Activated T-helper 17 cell treated with anti-CD3 and anti-CD28 coated beads, Interleukin-2, amount 50 U/mL, for 72 hours (primary cell): ENCODE results near the gene PLEKHA4. TPM values are rescaled to one million over a fixed set of nuclear protein-coding genes. Genes with fewer than 3 reads are reported as not detected.
A peak's percentile ranks its signal among the peaks of the same experiment; 100 is the strongest.
"Not testable (repeated sequence)": the region's sequence is repeated elsewhere in the genome, so short reads cannot be mapped to it uniquely, and the experiment has no call there.

Experiments used
- ATAC-seq: fragments of 150-1000 bp; cut with Tn5 transposase; replicated peaks from 2 replicates; pipeline ENCODE4 v1.10.0; 2021; ENCODE audit warnings: mild to moderate bottlenecking, moderate library complexity
- H3K27ac Mint-ChIP-seq: one replicate; pipeline ENCODE4 v1.8.0; 2022; ENCODE audit warnings: mixed read lengths
- H3K27me3 Mint-ChIP-seq: one replicate; pipeline ENCODE4 v1.8.0; 2022; ENCODE audit warnings: mixed read lengths
- H3K36me3 Mint-ChIP-seq: one replicate; pipeline ENCODE4 v1.8.0; 2022; ENCODE audit warnings: low read depth, mild to moderate bottlenecking, mixed read lengths
- H3K4me1 Mint-ChIP-seq: one replicate; pipeline ENCODE4 v1.8.0; 2022; ENCODE audit warnings: mixed read lengths
- H3K4me3 Mint-ChIP-seq: one replicate; pipeline ENCODE4 v1.8.0; 2022; ENCODE audit warnings: mild to moderate bottlenecking, mixed read lengths
- H3K9me3 Mint-ChIP-seq: one replicate; pipeline ENCODE4 v1.8.0; 2022; ENCODE audit warnings: mixed read lengths
- total RNA-seq, 2 donors: library from RNA; stranded (reverse); gene quantifications; one replicate each; pipeline ENCODE4 v1.2.3, GENCODE V29; 2022

Gene PLEKHA4
- total RNA-seq, 2 donors from 2014 or later = 6.5 to 17.6 TPM

DNA sequence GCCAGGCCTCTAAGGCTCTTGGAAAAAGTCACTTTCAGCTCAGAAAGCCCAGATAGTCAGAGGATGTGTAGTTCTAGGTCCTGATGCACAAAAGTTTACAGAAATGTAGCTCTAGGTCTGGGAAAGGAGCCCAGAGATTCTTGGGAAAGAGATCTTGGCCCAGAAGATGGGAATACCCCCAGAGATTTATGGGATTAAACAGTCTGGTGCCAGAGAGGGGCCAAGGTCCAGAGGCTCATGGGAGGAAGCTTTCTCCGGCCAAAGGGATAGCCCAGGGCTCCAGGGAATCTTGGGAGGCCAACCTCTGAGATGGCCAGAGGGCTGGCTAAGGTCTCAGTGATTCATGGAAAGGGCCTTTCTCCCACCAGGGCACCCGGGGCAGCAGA, 72.7 kb downstream of the PLEKHA4 start:
- Mint-ChIP-seq H3K4me1 (peaks cover 9% of the 10 kb centered on the region), H3K27ac (peak overlapping the region; percentile 94), H3K9me3 (no peaks in the 10 kb centered on the region), H3K36me3 (no peaks in the 10 kb centered on the region), H3K4me3 (peak overlapping the region; percentile 84), H3K27me3 (no peaks in the 10 kb centered on the region)
- ATAC-seq = no peak

DNA sequence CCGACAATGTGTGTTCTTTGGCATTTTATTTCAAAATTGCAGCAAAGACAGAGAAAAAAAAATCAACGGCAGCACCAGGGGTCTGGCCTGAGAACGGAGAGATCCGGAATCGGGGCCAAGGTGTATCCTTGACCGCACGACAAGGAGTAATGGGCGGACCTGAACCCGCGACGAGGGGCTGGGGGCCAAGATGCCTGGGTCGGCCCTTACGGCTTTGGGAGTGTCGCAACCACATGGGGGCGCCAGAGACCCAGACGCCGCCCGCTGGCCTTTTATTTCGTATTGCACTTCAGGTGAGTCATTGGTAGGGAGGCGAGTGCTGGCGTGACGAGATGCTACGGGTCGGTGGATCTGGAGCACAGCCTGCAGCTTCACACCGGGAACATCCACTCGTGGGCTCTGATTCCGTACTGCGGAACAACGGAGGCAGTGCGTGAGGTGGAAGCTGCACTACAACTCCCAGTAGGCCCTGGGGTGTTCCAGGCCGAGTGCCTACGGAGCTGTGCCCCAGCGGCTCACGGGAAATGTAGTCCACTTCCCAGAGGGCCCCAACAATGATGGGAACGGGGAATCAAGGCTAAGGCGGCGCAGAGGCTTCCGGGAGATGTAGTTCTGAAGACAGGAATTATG, 73.2 kb downstream of the PLEKHA4 start:
- Mint-ChIP-seq H3K4me1 (peaks cover 6% of the 10 kb centered on the region), H3K36me3 (no peaks in the 10 kb centered on the region), H3K27me3 (no peaks in the 10 kb centered on the region), H3K27ac (peak overlapping the region; percentile 94), H3K4me3 (peak overlapping the region; percentile 84), H3K9me3 (no peaks in the 10 kb centered on the region)
- ATAC-seq = peak; percentile 99

DNA sequence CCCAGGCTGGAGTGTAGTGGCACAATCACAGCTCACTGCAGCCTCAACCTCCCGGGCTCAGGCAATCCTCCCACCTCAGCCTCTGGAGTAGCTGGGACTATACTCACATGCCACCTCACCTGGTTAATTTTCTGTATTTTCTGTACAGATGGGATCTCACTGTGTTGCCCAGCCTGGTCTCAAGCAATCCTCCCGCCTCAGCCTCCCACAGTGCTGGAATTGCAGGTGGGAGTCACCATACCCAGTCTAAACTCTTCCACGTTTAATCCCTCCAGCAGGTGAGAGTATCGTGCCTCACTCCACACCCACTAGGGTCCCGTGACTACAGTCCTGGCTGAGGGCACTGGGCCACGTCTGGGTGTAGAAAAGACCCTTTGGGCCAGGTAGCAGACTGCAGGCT, 74.1 kb downstream of the PLEKHA4 start:
- Mint-ChIP-seq H3K36me3 (no peaks in the 10 kb centered on the region), H3K4me3 (peak overlapping the region; percentile 84), H3K27ac (peak overlapping the region; percentile 94), H3K4me1 (peaks cover 4% of the 10 kb centered on the region), H3K9me3 (no peaks in the 10 kb centered on the region), H3K27me3 (no peaks in the 10 kb centered on the region)
- ATAC-seq = no peak

DNA sequence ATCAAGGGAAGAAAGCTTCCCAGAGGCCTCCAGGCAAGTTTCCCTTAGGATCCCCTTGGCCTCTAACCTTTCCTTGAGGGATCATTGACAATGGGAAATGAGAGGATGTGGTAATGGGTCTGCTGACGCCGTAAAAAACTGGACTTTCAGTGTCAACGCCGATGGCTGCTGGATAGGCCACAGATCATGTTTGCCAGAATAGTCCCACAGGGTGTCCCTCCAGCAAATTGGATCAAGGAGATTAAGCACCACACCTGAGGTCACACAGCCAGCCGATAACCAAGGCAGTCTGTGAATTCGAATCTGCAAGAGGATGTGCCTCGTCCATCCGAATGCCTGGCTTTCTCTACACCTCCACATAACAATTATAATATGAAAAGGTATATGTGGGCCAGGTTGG, 75.1 kb downstream of the PLEKHA4 start:
- H3K4me1 Mint-ChIP-seq = peaks cover 4% of the 10 kb centered on the region
- no peaks in the 10 kb centered on the region for H3K36me3 Mint-ChIP-seq
- H3K27ac Mint-ChIP-seq = no peak overlapping the region
- no peaks in the 10 kb centered on the region for H3K9me3 Mint-ChIP-seq
- no peak overlapping the region for H3K4me3 Mint-ChIP-seq
- ATAC-seq = no peak
- no peaks in the 10 kb centered on the region for H3K27me3 Mint-ChIP-seq

DNA sequence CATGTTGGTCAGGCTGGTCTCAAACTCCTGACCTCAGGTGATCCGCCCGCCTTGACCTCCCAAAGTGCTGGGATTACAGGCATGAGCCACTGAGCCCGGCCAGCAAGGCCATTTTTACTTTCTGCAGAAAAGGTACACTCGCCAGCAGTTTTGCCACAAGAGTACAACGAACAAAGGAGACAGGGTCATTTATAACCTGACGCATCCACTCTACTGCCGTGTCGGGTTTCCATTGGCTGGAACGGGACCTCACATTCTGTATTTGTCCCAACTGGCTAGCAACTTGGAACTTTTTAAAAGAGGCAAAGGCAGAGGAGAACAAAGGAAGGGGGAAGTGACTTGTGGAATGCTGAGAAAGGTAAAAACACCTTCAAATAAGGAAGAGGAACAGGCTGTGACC, 81.1 kb downstream of the PLEKHA4 start:
- H3K27me3 Mint-ChIP-seq, H3K27ac Mint-ChIP-seq, H3K4me3 Mint-ChIP-seq, H3K36me3 Mint-ChIP-seq, H3K9me3 Mint-ChIP-seq, ATAC-seq, H3K4me1 Mint-ChIP-seq: not testable (repeated sequence)

Other genes starting within 250 kb of the PLEKHA4 start
- 1,000 to 10,000 TPM; 1,785 to 2,369 TPM for gene RPL18, start 249.4 kb downstream of the PLEKHA4 start, total RNA-seq
- 10 to 100 TPM; 31.3 to 49.3 TPM for gene SPHK2, start 249.1 kb downstream of the PLEKHA4 start, total RNA-seq
- gene DBP, start 231.2 kb downstream of the PLEKHA4 start, total RNA-seq = 1 to 10 TPM; 5.3 to 9.3 TPM
- gene CA11, start 222.4 kb downstream of the PLEKHA4 start, total RNA-seq = 10 to 100 TPM in 1 of 2 donors, 1 to 10 TPM in 1; 6.1 to 16.4 TPM
- 1 to 10 TPM in 1 of 2 donors, under 1 TPM in 1; 0.65 to 2.9 TPM for gene NTN5, start 195.6 kb downstream of the PLEKHA4 start, total RNA-seq
- gene FUT2, start 172.6 kb downstream of the PLEKHA4 start, total RNA-seq = not detected
- 1 to 10 TPM; 1.1 to 1.7 TPM for gene MAMSTR, start 148.9 kb downstream of the PLEKHA4 start, total RNA-seq
- gene RASIP1, start 128.0 kb downstream of the PLEKHA4 start, total RNA-seq = under 1 TPM; 0.19 to 0.67 TPM
- gene IZUMO1, start 121.7 kb downstream of the PLEKHA4 start, total RNA-seq = not detected
- gene FUT1, start 116.0 kb downstream of the PLEKHA4 start, total RNA-seq = under 1 TPM; 0.30 to 0.40 TPM
- not detected for gene FGF21, start 113.1 kb downstream of the PLEKHA4 start, total RNA-seq
- gene BCAT2, start 57.6 kb downstream of the PLEKHA4 start, total RNA-seq = 10 to 100 TPM; 39.7 to 54.3 TPM
- gene HSD17B14, start 32.1 kb downstream of the PLEKHA4 start, total RNA-seq = 1 to 10 TPM in 1 of 2 donors, not detected in 1; 1.6 TPM
- gene PPP1R15A, start 3.8 kb upstream of the PLEKHA4 start, total RNA-seq = 100 to 1,000 TPM in 1 of 2 donors, 10 to 100 TPM in 1; 75.1 to 129 TPM
- gene TULP2, start 30.1 kb upstream of the PLEKHA4 start, total RNA-seq = not detected
- gene NUCB1, start 31.7 kb upstream of the PLEKHA4 start, total RNA-seq = 100 to 1,000 TPM; 158 to 184 TPM
- 1 to 10 TPM; 1.2 to 3.8 TPM for gene DHDH, start 65.1 kb upstream of the PLEKHA4 start, total RNA-seq
- 100 to 1,000 TPM; 286 to 464 TPM for gene BAX, start 86.3 kb upstream of the PLEKHA4 start, total RNA-seq
- 1,000 to 10,000 TPM; 1,320 to 1,710 TPM for gene FTL, start 96.7 kb upstream of the PLEKHA4 start, total RNA-seq
- 10 to 100 TPM; 50.8 to 99.9 TPM for gene GYS1, start 124.7 kb upstream of the PLEKHA4 start, total RNA-seq
- 100 to 1,000 TPM; 100 to 166 TPM for gene RUVBL2, start 125.3 kb upstream of the PLEKHA4 start, total RNA-seq
- gene LHB, start 148.5 kb upstream of the PLEKHA4 start, total RNA-seq = not detected
- gene CGB3, start 155.7 kb upstream of the PLEKHA4 start, total RNA-seq = not detected
- gene CGB2, start 163.3 kb upstream of the PLEKHA4 start, total RNA-seq = not detected
- not detected for gene CGB1, start 168.3 kb upstream of the PLEKHA4 start, total RNA-seq
- not detected for gene CGB5, start 175.2 kb upstream of the PLEKHA4 start, total RNA-seq
- not detected for gene CGB8, start 180.5 kb upstream of the PLEKHA4 start, total RNA-seq
- under 1 TPM in 1 of 2 donors, not detected in 1; 0.32 TPM for gene CGB7, start 189.1 kb upstream of the PLEKHA4 start, total RNA-seq
- gene NTF4, start 196.2 kb upstream of the PLEKHA4 start, total RNA-seq = not detected
- gene KCNA7, start 204.1 kb upstream of the PLEKHA4 start, total RNA-seq = not detected
- gene SNRNP70, start 216.8 kb upstream of the PLEKHA4 start, total RNA-seq = 100 to 1,000 TPM; 114 to 204 TPM
- 1 to 10 TPM; 4.1 to 4.7 TPM for gene LIN7B, start 245.8 kb upstream of the PLEKHA4 start, total RNA-seq